Measurements from ENCODE around the gene KANSL1. TPM values are rescaled to one million over a fixed set of nuclear protein-coding genes. Genes with fewer than 3 reads are reported as not detected.

Gene KANSL1
- total RNA-seq, 1 experiment from 2014 or later, result 52.5 TPM

GRCh38 chr17:46136820-46137219, 56.4 kb downstream of the KANSL1 start:
- H3K79me2 ChIP-seq (ENCODE audit: low read depth), result peaks cover 100% of the 10 kb centered on the region
- no peak for DNase-seq
- TF ChIP-seq CTCF (conservative IDR thresholded peaks at IDR 0.05), result no peak
- no peak for TF ChIP-seq EZH2 (IDR thresholded peaks at IDR 0.05; ENCODE audit: low read depth)
- H2AFZ ChIP-seq, result no peak overlapping the region
- H3F3A ChIP-seq (ENCODE audit: insufficient read depth, low read depth), result peaks cover 23% of the 10 kb centered on the region
- H3K9me2 ChIP-seq (ENCODE audit: insufficient read depth), result no peaks in the 10 kb centered on the region
- H3K4me1 ChIP-seq (replicated peaks; ENCODE audit: insufficient read depth), result 0 out of 2 replicates have a peak, but pooled peaks cover 4% of the 10 kb centered on the region
- no peaks in the 10 kb centered on the region for H3K27me3 ChIP-seq (ENCODE audit: insufficient read depth, low read depth)
- no peak overlapping the region for H3K27ac ChIP-seq
- BruUV-seq (replicated peaks), result no TSS peak
- ChIA-PET CTCF (no interaction called here), POLR2A (ENCODE audit: unreplicated experiment) (no interaction called here)
- intact Hi-C loops (cut with micrococcal nuclease; ENCODE audit: unreplicated experiment), result no loop called here
- H4K20me1 ChIP-seq (ENCODE audit: insufficient read depth), result peaks cover 100% of the 10 kb centered on the region
- no peak overlapping the region for H3K4me2 ChIP-seq
- no peak overlapping the region for H3K4me3 ChIP-seq
- 0 out of 2 replicates have a peak, but pooled peaks cover 4% of the 10 kb centered on the region for H3K36me3 ChIP-seq (ENCODE audit: low read depth)
- no peaks in the 10 kb centered on the region for H3K9me3 ChIP-seq (ENCODE audit: insufficient read depth, low read depth)

- H3K4me1 ChIP-seq (replicated peaks; ENCODE audit: insufficient read depth), result 0 out of 2 replicates have a peak, but pooled peaks cover 4% of the 10 kb centered on the region
- H3K27me3 ChIP-seq (ENCODE audit: insufficient read depth, low read depth), result no peaks in the 10 kb centered on the region
- intact Hi-C loops (cut with micrococcal nuclease; ENCODE audit: unreplicated experiment), result no loop called here
- TF ChIP-seq CTCF (conservative IDR thresholded peaks at IDR 0.05), result no peak
- no peak for TF ChIP-seq EZH2 (IDR thresholded peaks at IDR 0.05; ENCODE audit: low read depth)
- H3K9me2 ChIP-seq (ENCODE audit: insufficient read depth), result no peaks in the 10 kb centered on the region
- no TSS peak for BruUV-seq (replicated peaks)
- POLR2A ChIA-PET (ENCODE audit: unreplicated experiment), result no interaction called here
- no peak overlapping the region for H3K4me2 ChIP-seq
- H3K9me3 ChIP-seq (ENCODE audit: insufficient read depth, low read depth), result no peaks in the 10 kb centered on the region
- H3K79me2 ChIP-seq (ENCODE audit: low read depth), result peaks cover 100% of the 10 kb centered on the region
- DNase-seq, result no peak
- H2AFZ ChIP-seq, result no peak overlapping the region
- H3F3A ChIP-seq (ENCODE audit: insufficient read depth, low read depth), result peaks cover 29% of the 10 kb centered on the region
- no peak overlapping the region for H3K27ac ChIP-seq
- peaks cover 100% of the 10 kb centered on the region for H4K20me1 ChIP-seq (ENCODE audit: insufficient read depth)
- H3K4me3 ChIP-seq, result no peak overlapping the region
- H3K36me3 ChIP-seq (ENCODE audit: low read depth), result 0 out of 2 replicates have a peak, but pooled peaks cover 4% of the 10 kb centered on the region
- CTCF ChIA-PET, result no interaction called here
Observed at GRCh38 chr17:46135879-46136563, 57.2 kb downstream of the KANSL1 start.

- no peak overlapping the region for H3K27ac ChIP-seq
- BruUV-seq (replicated peaks), result no TSS peak
- peaks cover 100% of the 10 kb centered on the region for H4K20me1 ChIP-seq (ENCODE audit: insufficient read depth)
- H2AFZ ChIP-seq, result no peak overlapping the region
- ChIA-PET CTCF (no interaction called here), POLR2A (ENCODE audit: unreplicated experiment) (interaction anchor here (0.6 kb wide), 1 partner anchor 507 kb away, joined by 28 read pairs; no protein-coding TSS in a partner anchor)
- no peaks in the 10 kb centered on the region for H3K9me2 ChIP-seq (ENCODE audit: insufficient read depth)
- H3K4me2 ChIP-seq, result no peak overlapping the region
- TF ChIP-seq CTCF (conservative IDR thresholded peaks at IDR 0.05), result no peak
- TF ChIP-seq EZH2 (IDR thresholded peaks at IDR 0.05; ENCODE audit: low read depth), result no peak
- 0 out of 2 replicates have a peak, but pooled peaks cover 4% of the 10 kb centered on the region for H3K4me1 ChIP-seq (replicated peaks; ENCODE audit: insufficient read depth)
- no peak for DNase-seq
- no peak overlapping the region for H3K4me3 ChIP-seq
- H3K79me2 ChIP-seq (ENCODE audit: low read depth), result peaks cover 100% of the 10 kb centered on the region
- 0 out of 2 replicates have a peak, but pooled peaks cover 4% of the 10 kb centered on the region for H3K36me3 ChIP-seq (ENCODE audit: low read depth)
- H3K9me3 ChIP-seq (ENCODE audit: insufficient read depth, low read depth), result no peaks in the 10 kb centered on the region
- no peaks in the 10 kb centered on the region for H3K27me3 ChIP-seq (ENCODE audit: insufficient read depth, low read depth)
- intact Hi-C loops (cut with micrococcal nuclease; ENCODE audit: unreplicated experiment), result no loop called here
- peaks cover 28% of the 10 kb centered on the region for H3F3A ChIP-seq (ENCODE audit: insufficient read depth, low read depth)
Observed at GRCh38 chr17:46135126-46135812, 58.0 kb downstream of the KANSL1 start.

Data from PC-9 (cell line).